ENCODE measurements around the gene CACNA1G.

GRCh38 chr17:50651661-50652060 is 91.1 kb downstream of the CACNA1G start:
- TF ChIP-seq CTCF (IDR thresholded peaks at IDR 0.05; ENCODE audit: low read depth, low read length, missing input control) (no peak), MAX (IDR thresholded peaks at IDR 0.05) (no peak), NR2F2 (IDR thresholded peaks at IDR 0.05) (no peak)

All from liver (tissue), 3 donors.